ENCODE measurements around the gene CXCR1. TPM values are rescaled to one million over a fixed set of nuclear protein-coding genes. Genes with fewer than 3 reads are reported as not detected.

Gene CXCR1
- total RNA-seq, 1 experiment from 2014 or later: not detected

Other genes starting within 250 kb of the CXCR1 start
- gene TNS1, start 164.0 kb downstream of the CXCR1 start, total RNA-seq (2014; rRNA removed; shearing (Covaris generic)): not detected in 2 replicates
- gene RUFY4, start 97.7 kb downstream of the CXCR1 start, total RNA-seq (2014; rRNA removed; shearing (Covaris generic)): 0.20 TPM in 1 of 2 replicates, not detected in the other
- gene CXCR2, start 40.9 kb downstream of the CXCR1 start, total RNA-seq (2014; rRNA removed; shearing (Covaris generic)): not detected in 2 replicates
- 231 and 247 TPM in 2 replicates for gene ARPC2, start 50.2 kb upstream of the CXCR1 start, total RNA-seq (2014; rRNA removed; shearing (Covaris generic))
- gene GPBAR1, start 94.1 kb upstream of the CXCR1 start, total RNA-seq (2014; rRNA removed; shearing (Covaris generic)): 0.15 TPM in 1 of 2 replicates, not detected in the other
- gene AAMP, start 103.2 kb upstream of the CXCR1 start, total RNA-seq (2014; rRNA removed; shearing (Covaris generic)): 115 and 122 TPM in 2 replicates
- 21.6 and 28.4 TPM in 2 replicates for gene PNKD, start 103.6 kb upstream of the CXCR1 start, total RNA-seq (2014; rRNA removed; shearing (Covaris generic))
- gene TMBIM1, start 125.5 kb upstream of the CXCR1 start, total RNA-seq (2014; rRNA removed; shearing (Covaris generic)): 107 and 124 TPM in 2 replicates
- gene CATIP, start 189.9 kb upstream of the CXCR1 start, total RNA-seq (2014; rRNA removed; shearing (Covaris generic)): 0.59 TPM in 1 of 2 replicates, not detected in the other
- 0.32 and 1.2 TPM in 2 replicates for gene SLC11A1, start 215.3 kb upstream of the CXCR1 start, total RNA-seq (2014; rRNA removed; shearing (Covaris generic))
- gene CTDSP1, start 232.9 kb upstream of the CXCR1 start, total RNA-seq (2014; rRNA removed; shearing (Covaris generic)): 63.8 and 68.7 TPM in 2 replicates

All from NCI-H460 (cell line).